HS-27A (cell line): ENCODE data around the gene MYBPC1.

ENCODE experiments used
- DNase-seq: peaks from one replicate; pipeline ENCODE4 v3.0.0-alpha.2; 2012; ENCODE audit warnings: low read depth, missing footprints

MYBPC1 gene

DNA sequence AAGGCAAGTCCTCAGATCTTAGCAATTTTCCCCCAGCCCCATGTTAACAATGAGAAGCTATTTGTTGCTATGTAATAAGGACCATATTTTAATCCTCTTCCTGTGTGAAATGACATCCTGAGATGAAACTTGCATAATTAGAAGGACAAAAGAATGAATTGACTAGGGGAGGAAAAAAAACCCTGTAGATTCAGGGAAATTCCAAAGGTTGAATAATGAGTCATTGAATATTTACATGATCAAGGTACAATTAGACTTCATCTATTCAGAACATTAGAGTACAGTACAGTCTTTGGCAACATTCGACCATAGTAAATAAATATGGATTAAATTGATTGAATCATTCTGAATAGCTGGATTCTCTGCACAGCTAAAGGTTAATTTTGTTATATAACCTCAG is 9.4 kb downstream of the MYBPC1 start:
- DNase-seq: no peak

DNA sequence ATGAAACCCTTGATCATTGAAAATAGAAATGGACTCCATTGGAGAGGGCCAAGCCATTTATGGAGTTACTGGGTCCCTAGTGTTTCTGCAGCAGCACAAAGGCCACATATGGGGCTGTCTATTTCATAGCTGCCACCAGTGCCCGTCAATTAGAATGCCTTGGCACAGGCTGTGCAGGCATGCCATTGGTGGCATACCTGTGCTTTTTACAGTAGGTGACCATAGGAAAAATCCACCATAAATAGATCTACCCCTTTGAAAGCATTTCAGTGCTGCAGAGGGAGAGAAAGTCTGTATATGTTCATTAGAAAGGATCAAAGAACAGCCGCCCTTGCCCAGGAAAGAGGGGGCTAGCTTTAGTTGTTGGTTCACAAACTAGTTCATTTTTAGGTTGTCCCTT is 13.1 kb downstream of the MYBPC1 start:
- DNase-seq: no peak

DNA sequence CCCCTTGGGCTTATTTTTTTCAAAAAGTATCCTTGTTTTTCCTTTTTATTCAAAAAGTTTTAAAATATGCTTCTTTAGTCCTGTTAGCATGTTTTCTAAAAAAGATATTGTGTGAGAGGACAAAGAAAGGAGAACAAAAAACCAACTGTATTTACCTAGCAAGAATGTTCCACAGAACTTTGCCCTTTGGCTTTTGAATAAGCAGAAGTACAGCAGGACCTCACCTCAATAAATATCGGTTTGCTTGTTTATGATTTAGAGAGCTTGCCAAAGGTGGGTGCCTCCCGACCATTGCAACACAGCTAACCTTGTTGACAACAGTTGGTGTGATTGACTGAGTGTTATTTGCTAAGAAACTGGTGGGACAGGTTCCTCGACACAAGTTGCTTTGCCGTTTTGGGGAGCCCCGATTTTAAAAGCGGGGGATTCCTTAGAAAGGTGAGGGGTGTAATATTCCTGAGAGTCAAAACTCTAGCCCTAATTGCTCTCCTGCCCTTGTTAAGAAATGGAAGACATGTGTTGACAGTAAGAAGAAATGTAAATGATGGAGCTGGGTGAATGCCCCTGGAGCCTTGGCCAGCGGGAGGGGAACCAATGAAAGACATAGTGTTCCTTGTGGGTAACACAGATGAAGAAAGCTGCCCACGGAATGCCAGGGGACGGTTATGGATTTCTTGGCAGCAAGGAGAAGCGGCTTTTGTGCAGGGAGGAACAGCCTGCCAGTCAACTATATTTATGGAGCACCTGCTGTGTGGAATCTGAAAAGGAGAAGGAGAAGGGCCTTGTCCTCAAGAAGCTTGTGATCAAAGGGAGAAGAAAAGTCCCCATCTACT is 13.7 kb downstream of the MYBPC1 start:
- DNase-seq: no peak

DNA sequence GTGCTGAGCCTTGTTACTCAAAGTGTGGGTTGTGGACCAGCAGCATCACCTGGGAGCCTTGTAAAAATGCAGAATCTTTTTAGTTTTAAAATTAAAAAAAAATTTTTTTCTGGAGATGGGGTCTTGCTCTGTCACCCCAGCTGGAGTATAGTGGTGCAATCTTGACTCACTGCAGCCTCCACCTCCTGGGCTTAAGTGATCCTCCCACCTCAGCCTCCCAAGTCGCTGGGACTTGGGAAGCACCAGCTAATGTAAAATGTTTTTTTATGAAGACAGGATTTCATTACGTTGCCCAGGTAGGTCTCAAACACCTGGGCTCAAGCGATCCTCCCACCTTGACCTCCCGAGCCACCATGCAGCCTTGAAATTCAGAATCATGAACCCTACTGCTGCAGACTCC is 14.4 kb downstream of the MYBPC1 start:
- DNase-seq: no peak

DNA sequence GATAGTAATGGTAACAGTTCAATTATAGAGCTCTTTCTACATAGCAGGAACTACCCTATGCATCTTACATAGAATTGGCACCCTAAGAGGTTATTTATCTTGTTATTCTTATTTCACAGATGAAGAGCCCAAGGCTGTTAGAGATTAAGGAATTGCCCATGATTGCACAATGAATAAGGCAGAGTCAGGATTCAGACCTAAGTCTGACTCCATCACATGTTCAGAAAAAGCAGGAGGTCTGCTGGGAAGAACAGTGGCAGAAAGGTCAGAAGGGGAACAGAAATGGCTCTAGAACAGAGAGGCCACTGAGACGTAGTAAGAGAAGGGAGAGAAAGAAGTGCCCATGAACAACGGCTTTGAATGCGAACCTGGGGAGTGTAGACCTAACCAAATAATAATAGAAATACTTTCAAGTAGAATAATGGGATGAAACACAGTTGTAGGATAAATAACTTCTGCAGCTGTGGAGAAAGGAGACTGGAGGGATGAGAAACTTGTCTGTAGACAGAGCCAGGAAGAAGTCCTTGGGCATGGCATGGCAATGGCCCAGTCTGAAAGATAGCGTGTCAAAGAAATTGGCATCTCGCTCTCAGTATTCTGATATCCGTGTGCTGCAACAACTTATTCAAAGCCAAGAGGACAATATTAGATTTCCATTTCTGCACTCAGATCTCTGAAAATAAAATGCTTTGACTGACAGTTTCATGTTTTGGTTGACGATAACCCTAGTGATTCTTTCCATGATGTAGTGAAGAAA is 17.6 kb downstream of the MYBPC1 start:
- no peak for DNase-seq

DNA sequence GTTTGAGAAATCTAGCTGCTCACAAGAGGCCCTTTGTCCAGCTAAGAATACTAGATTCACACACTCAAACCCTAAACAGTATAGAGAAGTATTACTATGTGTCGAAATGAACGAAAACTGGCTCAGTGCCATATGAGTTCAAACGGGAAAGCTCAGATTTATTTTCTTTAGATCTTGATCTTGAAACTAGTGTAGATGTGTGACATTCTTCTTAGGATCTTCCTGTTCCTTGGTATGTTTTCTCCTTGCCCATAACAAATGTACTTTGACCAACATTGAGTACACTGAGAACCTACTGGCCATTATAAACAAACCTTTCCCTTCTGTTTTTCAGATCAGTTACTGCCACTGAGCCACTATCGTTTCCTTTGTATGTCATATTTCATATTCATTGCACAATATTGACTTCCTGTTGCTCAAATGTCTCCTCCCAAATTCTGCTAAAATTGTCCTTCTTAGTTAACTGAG is 21.3 kb downstream of the MYBPC1 start:
- no peak for DNase-seq

DNA sequence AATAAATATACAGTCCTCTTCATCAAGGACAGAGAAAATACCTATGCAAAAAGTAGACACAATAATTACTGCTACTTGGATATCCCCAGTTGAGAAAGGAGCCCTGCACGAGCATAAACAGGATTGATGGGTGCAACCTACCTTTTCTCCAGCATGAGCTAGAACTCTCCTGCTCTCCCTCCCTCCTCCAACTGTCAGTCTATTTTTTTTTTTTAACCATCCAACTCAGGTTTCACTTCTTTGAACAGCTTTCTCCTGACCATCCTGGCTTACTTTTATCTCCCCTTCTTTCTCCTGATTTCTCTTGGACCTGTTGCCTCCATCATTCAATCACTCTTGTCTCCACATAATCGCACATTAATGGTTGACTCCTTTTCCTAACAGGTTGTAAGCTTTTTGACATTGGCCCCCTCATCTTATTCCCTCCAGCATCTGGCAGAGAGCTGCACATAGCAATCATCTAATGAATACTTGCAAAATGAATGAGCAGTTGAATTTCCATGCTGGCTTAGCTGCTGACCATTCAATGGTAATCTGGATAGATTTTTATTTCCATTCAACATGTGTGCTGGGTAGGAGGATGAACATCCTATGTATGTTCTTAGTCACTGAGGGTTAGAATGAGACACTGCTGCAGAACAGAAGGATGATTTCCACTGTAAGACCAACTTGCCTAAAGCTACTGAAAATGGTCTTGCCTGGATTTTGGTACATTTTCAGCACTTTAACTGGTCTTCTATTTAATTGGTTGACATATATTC is 24.4 kb downstream of the MYBPC1 start:
- no peak for DNase-seq

DNA sequence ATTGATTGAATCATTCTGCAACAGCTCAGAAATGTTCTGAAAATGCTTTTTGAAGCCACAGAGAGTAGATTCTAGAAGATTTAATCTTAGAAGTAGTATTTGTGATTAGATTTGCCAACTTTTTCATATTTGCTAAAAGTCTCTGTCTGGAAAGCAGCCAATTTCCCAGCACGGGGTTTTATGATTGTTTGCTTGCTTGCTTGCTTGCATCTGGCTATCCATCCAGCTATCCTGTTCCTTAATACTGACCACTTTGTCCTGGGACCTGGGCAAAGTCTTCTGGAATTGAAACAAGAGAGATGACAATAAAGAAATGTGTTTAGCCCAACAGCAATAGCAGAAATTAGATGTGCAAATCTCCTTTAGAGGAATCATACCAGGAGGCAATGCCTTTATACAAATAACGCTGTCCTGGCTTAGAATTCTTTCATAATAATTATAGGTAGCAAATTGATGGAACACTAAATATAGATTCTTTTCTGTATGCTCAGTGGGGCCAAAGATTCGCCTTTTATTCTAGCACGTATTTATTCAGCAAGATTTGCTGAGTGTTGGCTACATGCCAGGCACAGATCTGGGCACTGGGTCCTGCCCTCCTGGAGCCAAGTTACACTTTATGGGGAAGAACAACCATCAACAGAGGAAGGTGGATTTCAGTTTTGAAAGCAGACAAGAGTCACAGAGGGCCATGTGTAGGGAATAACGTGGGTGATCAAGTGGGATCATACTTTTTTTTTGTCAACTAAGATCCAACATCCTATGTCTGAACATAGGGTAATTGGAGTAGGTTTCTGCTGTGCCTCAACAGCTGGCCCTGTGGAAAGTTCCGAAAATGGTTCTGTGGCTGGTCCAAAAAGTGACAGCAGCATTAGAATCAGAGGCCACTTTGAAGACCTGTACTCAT is 25.3 kb downstream of the MYBPC1 start:
- no peak for DNase-seq

DNA sequence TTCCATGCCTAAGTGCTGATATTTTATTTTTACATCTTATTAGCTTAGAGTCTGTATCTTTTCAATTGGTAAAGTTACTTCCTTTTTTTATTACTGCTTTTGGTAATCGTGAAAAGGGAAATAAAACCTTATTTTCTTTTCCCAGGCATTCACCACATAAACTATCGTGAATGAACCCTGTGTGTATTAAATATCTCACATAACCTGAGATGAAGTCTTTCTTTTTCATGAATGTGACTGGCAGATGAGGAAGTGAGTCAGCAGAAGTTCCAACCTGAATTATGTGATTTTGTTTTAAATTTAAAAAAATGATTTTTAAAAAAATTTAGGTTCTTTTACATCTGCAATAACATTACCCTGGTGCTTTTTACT is 26.0 kb downstream of the MYBPC1 start:
- DNase-seq: no peak

DNA sequence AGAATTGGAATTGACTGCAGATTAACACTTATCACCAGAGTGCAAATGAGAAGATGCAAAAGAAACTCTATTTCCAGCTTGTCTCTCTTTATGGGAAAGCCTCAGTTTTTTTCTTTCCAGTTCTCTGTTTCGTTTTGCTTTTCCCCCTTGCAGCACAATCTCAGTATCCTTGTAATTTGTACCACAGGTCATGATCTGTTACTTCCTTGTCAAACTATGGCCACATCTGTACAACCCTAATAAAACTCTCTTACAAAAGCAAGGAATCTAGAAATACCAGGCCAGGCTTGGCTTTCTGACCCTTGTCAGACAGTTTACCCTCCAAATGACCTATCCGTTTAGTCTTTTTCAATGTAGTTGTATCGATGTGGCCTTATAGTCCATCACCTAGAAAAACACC is 33.9 kb downstream of the MYBPC1 start:
- DNase-seq: no peak

DNA sequence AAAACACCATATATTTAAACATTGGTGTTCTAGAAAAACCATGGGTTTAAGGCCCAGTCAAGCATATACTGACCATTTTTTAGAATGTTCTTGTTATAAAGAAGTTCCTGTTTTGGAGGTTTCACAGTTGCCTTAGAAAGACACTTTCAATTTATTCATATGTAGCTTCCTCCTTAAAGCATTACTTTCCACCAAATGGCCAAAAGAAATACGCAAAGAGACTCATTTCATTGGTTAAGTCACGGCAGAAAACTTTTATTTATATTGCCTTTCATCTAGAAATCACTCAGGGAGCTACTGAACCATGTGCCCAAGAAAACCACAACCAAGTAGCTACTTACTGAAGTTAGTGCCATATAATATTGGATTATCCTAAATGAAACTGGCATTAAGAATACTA is 40.0 kb downstream of the MYBPC1 start:
- no peak for DNase-seq

DNA sequence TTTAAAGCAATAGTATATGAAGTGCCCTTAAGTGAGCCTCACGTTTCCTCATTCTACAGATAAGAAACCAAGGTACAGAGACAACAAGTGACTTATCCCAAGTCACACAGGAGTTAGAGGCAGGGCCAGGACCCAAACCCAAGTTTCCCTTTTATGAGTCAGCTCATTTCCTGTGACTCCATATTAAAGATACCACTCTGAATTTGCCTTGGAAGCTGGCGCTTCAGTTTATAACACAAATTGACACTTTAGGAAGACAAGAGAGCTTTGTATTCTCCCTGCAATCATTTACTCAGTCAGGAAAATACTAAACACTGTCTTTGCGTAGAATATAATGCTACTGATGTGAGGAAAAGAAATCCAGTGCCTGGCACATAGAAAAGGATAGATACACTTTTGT is 43.2 kb downstream of the MYBPC1 start:
- DNase-seq: no peak

DNA sequence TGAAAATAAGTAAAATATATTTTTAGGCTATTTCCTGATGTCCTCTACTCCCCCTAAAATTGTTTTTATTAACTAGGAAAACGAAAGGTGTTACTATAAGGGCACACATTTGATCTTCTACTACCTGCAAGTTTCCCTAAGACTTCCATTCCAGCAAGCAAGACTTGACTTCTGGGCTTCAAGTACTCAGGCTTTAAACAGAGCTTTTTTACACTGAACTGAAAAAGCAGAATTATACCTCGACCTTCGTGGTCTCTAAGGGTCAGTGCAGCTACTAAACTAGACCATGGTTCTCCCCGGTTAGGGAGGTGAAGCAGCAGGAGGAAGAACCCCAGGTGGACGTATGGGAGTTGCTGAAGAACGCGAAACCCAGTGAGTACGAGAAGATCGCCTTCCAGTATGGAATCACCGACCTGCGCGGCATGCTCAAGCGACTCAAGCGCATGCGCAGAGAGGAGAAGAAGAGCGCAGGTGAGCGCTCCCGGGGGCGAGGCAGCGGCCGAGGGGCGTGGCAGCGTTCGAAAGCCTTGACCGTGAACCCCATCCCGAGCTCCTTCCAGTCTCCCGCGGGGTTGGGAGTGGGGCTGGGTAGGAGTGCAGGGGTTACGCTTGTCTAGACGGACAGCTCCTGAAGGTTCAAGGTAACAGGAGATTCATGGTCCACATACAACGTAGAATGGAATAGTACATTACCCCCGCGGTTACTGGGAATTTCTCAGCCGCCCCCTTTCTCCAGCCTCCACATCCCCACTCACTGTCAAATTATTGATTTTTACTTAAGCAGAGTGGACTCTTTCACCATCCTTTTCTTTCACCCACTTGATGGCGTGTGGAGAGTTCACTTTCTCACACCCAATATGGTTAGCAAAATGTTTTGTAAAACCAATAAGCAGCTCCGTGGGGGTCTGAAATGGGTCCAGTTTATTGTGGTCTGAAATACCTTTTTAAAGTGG is 47.6 kb downstream of the MYBPC1 start:
- no peak for DNase-seq

DNA sequence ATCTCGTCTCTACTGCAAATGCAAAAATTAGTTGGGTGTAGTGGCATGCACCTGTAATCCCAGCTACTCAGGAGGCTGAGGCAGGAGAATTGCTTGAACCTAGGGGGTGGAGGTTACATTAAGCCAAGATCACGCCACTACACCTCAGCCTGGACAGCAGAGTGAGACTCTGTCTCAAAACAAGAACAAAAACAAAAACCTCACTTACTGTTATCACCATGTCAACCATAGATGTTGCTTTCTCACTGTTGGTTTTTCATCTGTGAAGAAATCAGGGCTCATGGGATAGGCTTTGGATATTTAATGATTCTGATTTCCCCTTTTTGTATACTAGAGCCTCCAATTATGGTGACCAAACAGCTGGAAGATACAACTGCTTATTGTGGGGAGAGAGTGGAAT is 52.9 kb downstream of the MYBPC1 start:
- DNase-seq: no peak

DNA sequence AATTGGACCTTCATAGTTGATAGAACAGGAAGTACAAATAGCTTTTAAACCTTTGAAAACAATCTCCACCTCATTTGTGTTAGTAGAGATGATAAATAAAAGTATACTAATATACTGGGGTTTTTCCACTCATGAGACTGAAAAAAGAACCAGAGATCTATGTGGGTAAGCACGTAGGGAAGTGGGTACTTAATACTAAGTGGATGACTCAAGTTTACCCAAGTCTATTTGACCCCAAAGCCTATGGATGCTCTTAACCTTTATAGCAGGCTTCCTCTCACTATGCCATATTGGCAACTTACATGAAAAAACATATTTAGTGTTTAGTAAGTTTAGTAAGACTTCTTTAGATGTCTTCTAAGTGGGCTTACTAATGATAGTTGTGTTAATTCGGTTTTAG is 53.4 kb downstream of the MYBPC1 start:
- no peak for DNase-seq

DNA sequence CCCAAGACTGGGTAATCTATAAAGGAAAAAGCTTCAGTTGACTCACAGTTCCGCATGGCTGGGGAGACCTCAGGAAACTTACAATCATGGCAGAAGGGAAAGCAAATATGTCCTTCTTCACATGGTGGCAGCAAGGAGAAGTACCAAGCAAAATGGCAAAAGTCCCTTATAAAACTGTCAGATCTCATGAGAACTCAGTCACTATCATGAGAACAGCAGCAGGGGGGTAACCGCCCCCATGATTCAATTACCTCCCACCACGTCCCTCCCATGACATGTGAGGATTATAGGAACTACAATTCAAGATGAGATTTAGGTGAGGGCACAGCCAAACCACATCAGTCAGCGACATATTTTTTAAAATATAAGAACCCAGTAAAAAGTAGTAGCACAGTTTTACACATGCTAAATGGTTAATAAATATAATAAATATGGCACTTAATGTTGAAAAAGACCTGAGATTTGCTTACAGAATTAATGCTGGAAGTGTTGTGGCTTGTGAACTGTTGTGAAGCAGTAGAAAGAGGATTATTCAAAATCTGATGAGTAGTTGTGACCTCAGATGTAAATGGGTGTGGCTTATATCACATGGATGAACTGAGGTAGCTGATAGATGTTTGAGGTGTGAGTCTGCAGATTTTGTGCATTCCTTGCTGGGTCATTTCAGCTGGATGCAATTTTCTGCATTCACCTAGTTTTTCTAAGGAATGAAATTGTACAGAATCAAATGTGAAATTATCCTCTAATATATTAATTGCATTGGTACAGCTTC is 55.8 kb downstream of the MYBPC1 start:
- no peak for DNase-seq

DNA sequence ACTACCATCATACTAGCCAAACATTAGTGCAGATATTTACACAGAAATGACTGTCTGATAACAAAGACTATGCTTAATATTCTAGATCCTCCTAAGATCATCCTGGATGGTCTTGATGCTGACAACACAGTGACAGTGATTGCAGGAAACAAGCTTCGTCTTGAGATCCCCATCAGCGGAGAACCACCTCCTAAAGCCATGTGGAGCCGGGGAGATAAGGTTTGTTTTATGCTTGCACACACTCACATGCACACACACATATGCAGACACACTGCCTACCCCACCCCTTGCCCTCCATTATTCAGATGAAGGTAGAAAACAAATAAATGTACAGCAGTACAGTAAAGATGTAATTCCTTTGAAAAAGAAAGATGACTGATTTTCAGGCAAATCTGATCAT is 58.3 kb downstream of the MYBPC1 start:
- DNase-seq: no peak

DNA sequence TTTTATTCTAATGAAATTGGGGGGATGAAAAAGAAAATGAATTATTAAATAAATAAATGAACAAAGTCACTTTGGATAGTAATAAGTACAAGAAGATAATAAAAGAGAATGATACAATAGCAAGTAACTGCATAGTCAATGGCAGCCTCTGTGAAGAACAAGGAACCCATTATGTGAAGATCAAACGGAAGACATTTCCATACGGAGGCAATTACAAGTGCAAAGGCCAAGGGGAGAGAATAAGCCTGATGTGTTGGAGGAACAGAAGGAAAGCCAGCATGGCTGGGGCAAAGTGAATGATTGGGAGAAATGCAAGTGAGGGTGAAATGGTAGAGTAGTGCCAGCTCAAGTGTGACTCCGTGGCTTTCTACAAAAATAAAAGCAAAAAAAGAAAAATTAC is 58.7 kb downstream of the MYBPC1 start:
- no peak for DNase-seq

DNA sequence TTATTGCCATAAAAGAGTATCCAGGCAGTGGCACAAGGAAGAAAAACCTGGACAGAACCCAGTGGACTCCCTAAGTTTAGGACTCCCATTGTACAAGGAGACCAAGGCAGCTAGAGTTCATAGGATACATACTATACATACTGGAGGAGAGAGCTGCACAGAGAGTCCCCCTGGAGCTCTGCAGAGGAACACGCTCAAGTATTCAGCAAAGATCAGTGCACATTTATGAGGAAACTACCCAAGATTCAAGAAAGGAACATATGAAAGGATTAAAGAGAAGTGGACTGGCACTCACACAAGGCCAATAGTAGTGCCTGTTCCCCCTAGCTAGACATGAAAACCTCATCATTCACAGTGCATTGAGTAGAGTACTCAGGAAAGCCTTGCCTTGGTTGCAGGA is 59.7 kb downstream of the MYBPC1 start:
- no peak for DNase-seq

DNA sequence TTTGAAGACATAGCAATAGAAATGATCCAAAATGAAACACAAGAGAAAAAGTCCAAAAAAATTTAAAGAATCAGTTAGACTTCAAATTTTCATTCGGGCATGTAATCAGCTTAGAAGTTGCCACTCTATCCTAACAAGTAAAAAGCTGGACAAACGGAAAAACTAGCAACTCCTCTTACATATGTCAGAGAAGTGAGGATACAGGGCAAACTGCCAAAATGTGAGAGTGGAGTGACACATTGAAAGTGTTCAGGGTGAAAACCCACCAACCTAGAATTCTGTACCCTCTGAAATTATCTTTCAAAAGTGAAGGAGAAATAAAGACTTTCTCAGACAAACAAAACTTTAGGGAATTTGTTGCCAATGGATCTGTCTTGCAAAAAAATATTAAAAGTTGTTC is 60.6 kb downstream of the MYBPC1 start:
- DNase-seq: no peak
